RCC 7860 (cell line): ENCODE data around the gene SLC39A11.
"Not testable (repeated sequence)": the region's sequence is repeated elsewhere in the genome, so short reads cannot be mapped to it uniquely, and the experiment has no call there.

Source experiments
- DNase-seq: peaks from one replicate; pipeline ENCODE4 v3.0.0-alpha.2; 2015; ENCODE audit warnings: low spot score
- FAIRE-seq: peaks from 2 replicates; lab custom pipeline; 2012; peaks lifted over from hg19 to GRCh38; lab: Jason Lieb, UNC

Gene SLC39A11

DNA sequence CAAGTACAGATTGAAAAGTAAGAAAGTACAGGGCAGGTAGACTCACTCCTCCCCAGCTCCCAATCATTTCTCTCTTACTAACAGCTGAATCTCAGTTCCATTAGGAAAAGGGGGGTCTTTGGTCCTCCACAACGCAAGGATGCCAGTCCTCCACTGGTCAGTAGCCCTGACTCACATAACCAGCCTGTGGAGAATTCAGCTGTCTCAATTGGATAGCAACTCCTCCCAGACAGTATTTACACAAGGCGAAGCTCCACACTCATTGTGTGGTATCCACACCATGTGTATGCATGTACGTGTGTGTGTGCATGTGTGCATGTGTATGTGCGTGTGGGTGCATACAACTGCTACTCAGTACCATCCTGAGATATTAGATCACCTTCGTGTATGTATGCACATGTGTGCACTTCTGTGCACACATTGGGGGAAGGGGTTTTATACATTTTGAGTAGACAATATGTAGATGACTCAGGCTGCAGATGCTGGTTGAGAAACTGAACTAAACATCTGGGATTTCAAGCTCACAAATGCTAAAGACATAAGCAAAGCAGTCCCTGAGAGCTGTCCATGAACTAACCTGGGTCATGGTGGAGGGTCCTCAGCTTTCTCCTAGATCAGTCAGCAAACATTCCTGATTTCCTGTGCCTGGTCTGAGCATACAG is 240.1 kb downstream of the SLC39A11 start:
- no peak for FAIRE-seq
- no peak for DNase-seq

GRCh38 chr17:72850410-72851118 is 241.9 kb downstream of the SLC39A11 start:
- no peak for FAIRE-seq
- peak; percentile 20 for DNase-seq

DNA sequence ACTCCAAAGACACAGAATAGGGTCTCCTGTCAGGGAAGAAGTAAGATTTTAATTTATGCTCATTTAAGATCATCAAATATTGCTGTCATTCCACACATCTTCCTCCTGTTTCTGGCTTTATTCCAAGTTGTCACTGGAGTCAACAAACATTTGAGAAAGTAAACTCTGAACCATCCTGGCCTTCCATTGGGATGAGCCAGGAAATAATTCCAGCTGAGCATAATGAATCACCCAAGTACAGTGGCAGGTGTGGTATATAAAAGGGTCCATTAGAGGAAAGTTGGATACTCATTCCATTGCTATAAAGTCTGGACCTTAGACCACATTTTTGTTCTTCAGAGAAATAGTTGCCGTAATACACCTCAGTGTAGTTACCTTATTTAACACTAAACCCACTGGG is 246.1 kb downstream of the SLC39A11 start:
- FAIRE-seq (no peak), DNase-seq (no peak)

GRCh38 chr17:72843591-72843990 is 248.9 kb downstream of the SLC39A11 start:
- FAIRE-seq (no peak), DNase-seq (no peak)

- DNase-seq = no peak
Observed at GRCh38 chr17:72840019-72840418, 252.5 kb downstream of the SLC39A11 start.

DNA sequence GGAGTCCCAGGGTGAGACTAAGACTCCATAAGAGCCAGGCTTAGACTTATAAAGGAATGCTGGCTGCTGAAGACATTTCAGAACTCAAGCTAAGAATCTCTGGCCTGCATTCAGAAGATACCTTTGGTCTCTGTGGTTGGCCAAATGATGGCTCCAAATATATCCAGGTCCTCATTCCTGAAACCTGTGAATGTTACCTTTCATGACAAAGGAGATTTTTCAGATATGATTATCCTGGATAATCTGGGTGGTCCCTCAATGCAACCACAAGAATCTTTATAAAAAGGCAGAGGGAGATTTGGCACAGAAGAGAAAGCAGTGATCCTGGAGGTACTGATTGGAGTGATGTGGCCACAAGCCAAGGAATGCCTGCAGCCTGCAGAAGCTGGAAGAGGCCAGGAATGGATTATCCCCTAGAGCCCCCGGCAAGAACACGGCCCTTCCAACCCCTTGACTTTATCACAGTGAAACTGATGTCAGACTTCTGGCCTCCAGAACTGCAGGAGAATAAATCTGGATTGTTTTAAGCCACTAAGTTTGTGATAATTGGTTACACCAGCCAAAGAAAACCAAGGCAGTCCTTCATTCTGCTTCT is 253.3 kb downstream of the SLC39A11 start:
- FAIRE-seq (no peak), DNase-seq (no peak)

More at GRCh38 chr17:72840019-72840418, 252.5 kb downstream of the SLC39A11 start:
- FAIRE-seq = no peak

DNA sequence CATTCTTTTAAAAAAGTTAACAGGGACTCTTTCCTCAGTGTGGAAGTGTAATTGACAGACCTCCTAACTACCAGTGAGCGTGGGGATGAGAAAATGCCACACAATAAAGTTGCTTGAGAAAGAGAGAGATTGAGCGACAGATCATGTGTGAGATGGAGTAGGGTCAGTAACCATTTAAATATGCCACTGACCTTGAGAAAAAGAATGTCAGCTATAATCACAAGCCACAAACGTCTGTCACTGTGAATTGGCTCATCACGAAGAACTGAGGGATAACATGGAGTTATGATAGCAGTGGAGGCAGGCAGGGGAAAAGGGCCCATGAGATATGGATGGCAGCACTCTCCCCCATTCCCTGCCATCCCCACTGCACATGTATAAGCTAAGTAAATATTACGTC is 253.9 kb downstream of the SLC39A11 start:
- FAIRE-seq (no peak), DNase-seq (no peak)

DNA sequence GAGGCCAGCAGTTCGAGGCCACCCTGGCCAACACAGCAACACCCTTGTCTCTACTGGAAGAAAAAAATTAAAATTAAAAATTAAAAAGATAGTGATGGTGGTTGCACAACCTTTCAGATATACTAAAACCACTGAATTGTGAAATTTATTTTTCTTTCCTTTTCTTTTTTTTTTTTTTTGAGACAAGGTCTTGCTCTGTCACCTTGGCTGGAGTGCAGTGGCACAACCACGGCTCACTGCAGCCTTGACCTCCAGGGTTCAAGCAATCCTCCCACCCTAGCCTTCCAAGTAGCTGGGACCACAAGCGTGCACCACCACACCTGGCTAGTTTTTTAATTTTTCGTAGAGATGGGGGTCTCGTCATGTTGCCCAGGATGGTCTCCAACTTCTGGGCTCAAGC is 254.4 kb downstream of the SLC39A11 start:
- no peak for FAIRE-seq

DNA sequence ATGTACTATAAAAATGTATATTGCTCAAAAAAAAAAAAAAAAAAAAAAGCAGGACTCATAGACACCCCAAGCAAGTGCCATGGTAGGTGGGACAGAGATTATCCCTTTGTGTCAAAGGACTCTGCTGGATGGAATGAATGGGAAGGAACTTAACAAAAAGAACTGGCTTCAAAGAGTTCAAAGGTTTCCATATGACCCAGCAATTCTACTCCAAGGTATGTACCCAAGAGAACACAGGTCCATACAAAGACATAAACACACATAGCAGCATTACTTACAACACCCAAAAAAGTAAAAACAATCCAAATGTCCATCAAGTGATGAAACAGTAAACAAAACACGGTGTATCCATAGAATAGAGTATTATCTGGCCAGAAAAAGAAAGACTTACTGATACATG is 255.2 kb downstream of the SLC39A11 start:
- DNase-seq = no peak
- FAIRE-seq = no peak

More for the DNA sequence above, 254.4 kb downstream of the SLC39A11 start:
- DNase-seq = no peak

DNA sequence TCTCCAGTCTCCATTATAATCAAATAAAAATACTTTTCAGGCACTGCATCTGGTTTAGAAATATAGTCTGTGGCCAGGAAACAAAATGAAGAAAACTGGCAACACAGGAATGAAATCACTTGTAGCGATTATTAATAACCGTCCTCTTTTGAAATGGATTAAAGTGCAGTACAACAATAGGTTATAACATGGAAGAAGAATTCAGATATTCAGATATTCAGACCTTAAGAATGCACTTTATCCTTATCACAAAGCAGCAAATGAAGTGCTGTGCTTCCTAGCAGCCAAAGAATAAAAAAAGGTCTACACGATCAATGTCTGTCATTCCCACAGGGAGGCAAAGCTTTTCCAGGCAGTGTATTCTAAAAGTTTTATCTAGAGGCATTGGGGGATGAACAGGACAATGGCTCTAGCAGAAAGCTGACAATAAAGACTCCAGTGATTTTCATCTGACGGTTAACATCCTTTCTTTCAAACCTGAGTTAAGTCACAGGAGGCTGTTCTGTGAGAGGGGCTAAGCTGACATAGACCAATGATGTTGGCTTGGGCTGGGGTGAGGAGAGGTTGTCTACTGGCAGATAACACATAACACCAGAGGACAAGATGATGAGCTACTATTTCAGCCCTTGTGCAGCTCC is 259.2 kb downstream of the SLC39A11 start:
- DNase-seq (no peak), FAIRE-seq (no peak)

DNA sequence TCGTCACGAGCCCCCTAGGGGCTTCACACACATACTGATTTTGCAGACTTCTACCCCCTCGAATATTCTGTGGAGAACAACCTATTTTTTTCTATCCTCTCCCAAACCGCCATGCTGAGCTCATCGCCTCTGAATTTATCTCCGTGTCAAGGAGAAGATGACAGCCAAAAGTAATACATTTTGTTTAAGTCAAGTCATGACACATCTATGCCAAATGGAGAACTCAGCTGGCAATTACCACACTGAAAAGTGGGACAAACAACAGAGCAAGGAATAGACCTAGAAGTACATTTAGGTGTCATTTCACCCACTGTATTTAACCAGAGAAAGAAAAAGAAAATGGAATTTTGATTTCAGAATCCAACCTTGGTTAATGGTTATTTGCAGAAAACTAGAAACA is 260.2 kb downstream of the SLC39A11 start:
- DNase-seq (no peak), FAIRE-seq (no peak)

DNA sequence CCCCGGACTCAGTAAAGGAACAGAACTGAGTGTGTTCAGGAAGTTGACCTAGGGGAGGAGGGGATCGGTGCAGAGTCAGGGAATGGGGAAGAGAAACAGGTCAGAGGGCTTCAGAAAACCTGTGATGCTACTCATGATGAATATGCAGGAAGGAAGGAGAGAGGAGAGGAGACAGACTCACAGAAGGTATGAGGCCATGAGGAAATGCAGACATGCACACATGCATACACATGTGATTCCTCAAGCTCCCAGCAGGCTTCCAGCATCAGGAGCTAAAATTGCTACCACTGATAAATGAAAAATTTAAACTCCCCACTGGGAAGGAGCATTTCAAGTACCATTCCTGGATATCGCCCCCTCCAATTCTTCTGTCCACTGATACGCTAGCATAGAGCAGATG is 262.6 kb downstream of the SLC39A11 start:
- no peak for FAIRE-seq
- no peak for DNase-seq

- DNase-seq (peak; percentile 51), FAIRE-seq (no peak)
Observed at GRCh38 chr17:72826602-72827001, 265.9 kb downstream of the SLC39A11 start.

GRCh38 chr17:72826059-72826458 is 266.4 kb downstream of the SLC39A11 start:
- not testable (repeated sequence) for FAIRE-seq, DNase-seq

DNA sequence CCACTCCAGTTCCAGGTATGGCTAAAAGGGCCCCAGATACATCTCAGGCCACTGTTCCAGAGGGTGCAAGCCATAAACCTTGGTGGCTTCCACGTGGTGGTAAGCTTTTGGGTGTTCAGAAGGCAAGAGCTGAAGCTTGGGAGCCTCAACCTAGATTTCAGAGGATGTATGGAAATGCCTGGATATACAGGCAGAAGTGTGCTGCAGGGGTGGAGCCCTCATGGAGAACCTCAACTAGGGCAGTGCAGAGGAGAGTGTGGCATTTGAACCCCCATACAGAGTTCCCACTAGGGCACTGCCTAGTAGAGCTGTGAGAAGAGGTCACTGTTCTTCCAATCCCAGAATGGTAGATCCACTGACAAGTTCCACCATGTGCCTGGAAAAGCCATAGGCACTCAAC is 267.3 kb downstream of the SLC39A11 start:
- FAIRE-seq (no peak), DNase-seq (no peak)

- not testable (repeated sequence) for DNase-seq, FAIRE-seq
Observed at GRCh38 chr17:72824267-72824666, 268.2 kb downstream of the SLC39A11 start.

DNA sequence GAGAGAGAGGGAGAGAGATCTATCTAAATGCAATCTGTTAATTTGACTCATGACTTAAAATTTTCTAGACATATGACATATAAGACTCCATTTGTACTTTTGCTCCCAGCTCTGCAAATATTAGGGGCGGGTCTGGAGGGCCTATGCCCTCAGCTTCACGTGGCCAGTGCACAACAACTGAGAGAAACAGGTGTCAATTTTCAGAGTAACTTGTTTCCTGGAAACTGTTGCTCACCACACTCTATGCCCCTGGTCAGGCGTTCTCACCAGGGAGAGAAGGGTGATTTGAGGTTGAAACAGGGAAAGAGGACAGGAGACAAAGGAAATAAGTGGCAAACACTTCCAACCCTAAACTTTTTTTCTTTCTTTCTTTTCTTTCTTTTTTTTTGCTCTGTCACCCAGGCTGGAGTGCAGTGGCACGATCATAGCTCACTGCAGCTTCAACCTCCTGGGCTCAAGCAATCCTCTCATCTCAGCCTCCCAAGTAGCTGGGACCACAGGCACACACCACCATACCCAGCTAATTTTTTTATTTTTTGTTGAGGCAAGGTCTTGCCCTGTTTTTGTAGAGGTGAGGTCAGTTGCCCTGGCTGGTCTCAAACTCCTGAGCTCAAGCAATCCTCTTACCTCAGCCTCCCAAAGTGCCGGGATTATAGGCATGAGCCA is 270.0 kb downstream of the SLC39A11 start:
- DNase-seq (no peak), FAIRE-seq (no peak)

- DNase-seq (no peak), FAIRE-seq (no peak)
Observed at GRCh38 chr17:72816406-72816805, 276.1 kb downstream of the SLC39A11 start.

GRCh38 chr17:72813481-72813880 is 279.0 kb downstream of the SLC39A11 start:
- FAIRE-seq = no peak

GRCh38 chr17:72812823-72813222 is 279.7 kb downstream of the SLC39A11 start:
- DNase-seq = no peak
- FAIRE-seq = no peak

More at GRCh38 chr17:72813481-72813880, 279.0 kb downstream of the SLC39A11 start:
- no peak for DNase-seq
